CMK (cell line): ENCODE measurements around the gene PIH1D1.

ENCODE experiments used
- DNase-seq: peaks from one replicate; pipeline ENCODE4 v3.0.0-alpha.2; 2010; ENCODE audit warnings: low read depth

The PIH1D1 gene

GRCh38 chr19:49419173-49419572, 32.4 kb downstream of the PIH1D1 start:
- DNase-seq = no peak

- DNase-seq = no peak
Measured at GRCh38 chr19:49418511-49418910, 33.1 kb downstream of the PIH1D1 start.

- no peak for DNase-seq
Measured at GRCh38 chr19:49417088-49417487, 34.5 kb downstream of the PIH1D1 start.

GRCh38 chr19:49415810-49416200, 35.8 kb downstream of the PIH1D1 start:
- no peak for DNase-seq

GRCh38 chr19:49415102-49415809, 36.4 kb downstream of the PIH1D1 start:
- DNase-seq = no peak

GRCh38 chr19:49414256-49414655, 37.4 kb downstream of the PIH1D1 start:
- no peak for DNase-seq

GRCh38 chr19:49413348-49413747, 38.3 kb downstream of the PIH1D1 start:
- DNase-seq = no peak

GRCh38 chr19:49411681-49412326, 39.8 kb downstream of the PIH1D1 start:
- DNase-seq = no peak

GRCh38 chr19:49409441-49410029, 42.1 kb downstream of the PIH1D1 start:
- DNase-seq = no peak

- no peak for DNase-seq
Measured at GRCh38 chr19:49408816-49409440, 42.7 kb downstream of the PIH1D1 start.

- DNase-seq = no peak
Measured at GRCh38 chr19:49407482-49408015, 44.1 kb downstream of the PIH1D1 start.

- no peak for DNase-seq
Measured at GRCh38 chr19:49407079-49407478, 44.5 kb downstream of the PIH1D1 start.

- no peak for DNase-seq
Measured at GRCh38 chr19:49403404-49404187, 48.0 kb downstream of the PIH1D1 start.

- DNase-seq = no peak
Measured at GRCh38 chr19:49400029-49400428, 51.6 kb downstream of the PIH1D1 start.

GRCh38 chr19:49398931-49399330, 52.7 kb downstream of the PIH1D1 start:
- DNase-seq = no peak

- no peak for DNase-seq
Measured at GRCh38 chr19:49398001-49398615, 53.5 kb downstream of the PIH1D1 start.

GRCh38 chr19:49396738-49397505, 54.7 kb downstream of the PIH1D1 start:
- no peak for DNase-seq
